Fibroblast of gingiva (primary cell): Measurements from ENCODE around the gene C9orf50.
A peak's percentile ranks its signal among the peaks of the same experiment; 100 is the strongest.
"Not testable (repeated sequence)": the region's sequence is repeated elsewhere in the genome, so short reads cannot be mapped to it uniquely, and the experiment has no call there.

Experiments
- DNase-seq: peaks from one replicate; pipeline ENCODE4 v3.0.0-alpha.2; 2011; ENCODE audit warnings: low read depth

The C9orf50 gene

GRCh38 chr9:129610473-129611306 is 10.2 kb downstream of the C9orf50 start:
- peak; percentile 44 for DNase-seq

- no peak for DNase-seq
Measured at GRCh38 chr9:129610213-129610472, 10.8 kb downstream of the C9orf50 start.

- peak; percentile 29 for DNase-seq
Measured at GRCh38 chr9:129609486-129610212, 11.3 kb downstream of the C9orf50 start.

GRCh38 chr9:129608561-129609481 is 12.1 kb downstream of the C9orf50 start:
- no peak for DNase-seq

- DNase-seq: no peak
Measured at GRCh38 chr9:129607027-129607387, 13.9 kb downstream of the C9orf50 start.

- no peak for DNase-seq
Measured at GRCh38 chr9:129606161-129607026, 14.5 kb downstream of the C9orf50 start.

- no peak for DNase-seq
Measured at GRCh38 chr9:129604766-129605163, 16.1 kb downstream of the C9orf50 start.

GRCh38 chr9:129604056-129604765 is 16.7 kb downstream of the C9orf50 start:
- DNase-seq: no peak

GRCh38 chr9:129602598-129603415 is 18.1 kb downstream of the C9orf50 start:
- no peak for DNase-seq

- DNase-seq: no peak
Measured at GRCh38 chr9:129601082-129601674, 19.7 kb downstream of the C9orf50 start.

GRCh38 chr9:129598089-129598596 is 22.8 kb downstream of the C9orf50 start:
- no peak for DNase-seq

GRCh38 chr9:129597355-129598088 is 23.4 kb downstream of the C9orf50 start:
- peak; percentile 70 for DNase-seq

- peak; percentile 76 for DNase-seq
Measured at GRCh38 chr9:129596541-129597331, 24.2 kb downstream of the C9orf50 start.

GRCh38 chr9:129595903-129596540 is 24.9 kb downstream of the C9orf50 start:
- DNase-seq: no peak

- DNase-seq: no peak
Measured at GRCh38 chr9:129595311-129595741, 25.6 kb downstream of the C9orf50 start.

- DNase-seq: no peak
Measured at GRCh38 chr9:129594632-129595031, 26.3 kb downstream of the C9orf50 start.

GRCh38 chr9:129592790-129593189 is 28.1 kb downstream of the C9orf50 start:
- DNase-seq: not testable (repeated sequence)
